NB4 (cell line): ENCODE measurements around the gene CXCL3.

Experiments used
- DNase-seq: peaks from one replicate; pipeline ENCODE4 v3.0.0; 2010; ENCODE audit warnings: low read depth
- H3K4me3 ChIP-seq: one replicate; pipeline ENCODE4 v1.5.1; 2011; ENCODE audit warnings: mild to moderate bottlenecking, low read depth, low read length, moderate library complexity
- CTCF ChIP-seq: IDR thresholded peaks from one replicate; pipeline ENCODE4 v1.5.1; 2012; ENCODE audit warnings: low read depth, low read length
- MAX ChIP-seq: IDR thresholded peaks from 2 replicates; pipeline ENCODE4 v1.6.1; 2011; ENCODE audit warnings: low read depth, low read length
- MYC ChIP-seq: IDR thresholded peaks from 2 replicates; pipeline ENCODE4 v1.6.1; 2011; ENCODE audit warnings: low read depth, low read length
- POLR2A ChIP-seq: IDR thresholded peaks from 2 replicates; pipeline ENCODE4 v1.6.1; 2011; ENCODE audit warnings: mild to moderate bottlenecking; ENCODE audit not compliant: insufficient read length; ENCODE audit errors: extremely low read depth

Gene CXCL3

GRCh38 chr4:74047152-74047551 lies 8.7 kb upstream of the CXCL3 start:
- DNase-seq: no peak
- TF ChIP-seq CTCF: no peak
- no peak for TF ChIP-seq POLR2A
- TF ChIP-seq MYC: no peak
- no peak for TF ChIP-seq MAX
- no peak overlapping the region for H3K4me3 ChIP-seq

DNA sequence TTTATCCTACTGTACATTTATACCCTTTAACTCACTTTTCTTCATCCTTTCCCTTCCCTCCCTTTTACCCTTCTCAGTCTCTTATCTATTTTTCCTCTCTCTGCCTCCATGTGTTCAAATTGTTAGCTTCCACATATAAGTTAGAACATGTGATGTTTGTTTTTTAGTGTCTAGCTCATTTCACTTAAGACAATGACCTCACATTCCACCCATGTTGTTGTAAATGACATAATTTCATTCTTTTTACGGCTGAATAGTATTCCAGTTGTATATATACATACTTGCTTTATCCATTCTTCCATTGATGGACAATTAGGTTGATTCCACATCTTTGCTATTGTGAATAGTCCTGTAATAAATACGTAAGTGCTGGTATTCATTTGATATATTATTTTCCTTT lies 7.3 kb upstream of the CXCL3 start:
- no peak overlapping the region for H3K4me3 ChIP-seq
- no peak for DNase-seq
- TF ChIP-seq MAX (no peak), MYC (no peak), POLR2A (no peak), CTCF (no peak)

GRCh38 chr4:74045247-74045646 lies 6.8 kb upstream of the CXCL3 start:
- TF ChIP-seq MYC: no peak
- no peak for TF ChIP-seq POLR2A
- TF ChIP-seq CTCF: no peak
- TF ChIP-seq MAX: no peak
- DNase-seq: no peak
- no peak overlapping the region for H3K4me3 ChIP-seq

- no peak for TF ChIP-seq POLR2A
- no peak for TF ChIP-seq CTCF
- no peak for TF ChIP-seq MAX
- no peak for TF ChIP-seq MYC
- DNase-seq: no peak
- H3K4me3 ChIP-seq: no peak overlapping the region
Measured at GRCh38 chr4:74044677-74045076, 6.2 kb upstream of the CXCL3 start.

DNA sequence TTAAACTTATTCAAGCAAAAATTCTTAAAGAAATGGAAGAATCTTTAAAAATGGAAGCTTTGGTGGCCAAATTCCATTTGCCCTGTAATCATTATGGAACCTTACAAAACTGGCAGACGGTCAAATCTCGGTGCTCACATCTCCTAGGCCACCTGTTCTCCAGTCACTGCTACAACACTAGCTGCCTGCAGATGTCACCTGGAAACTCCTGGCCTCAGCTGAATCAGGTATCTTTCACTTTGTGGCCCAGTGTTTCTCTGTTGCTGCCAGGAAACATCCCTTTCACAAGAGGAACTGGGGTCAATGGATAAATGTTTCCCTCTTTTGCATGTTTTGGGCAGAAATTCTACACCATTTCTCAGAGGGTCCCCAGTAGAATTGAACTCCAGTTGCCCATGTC lies 4.2 kb upstream of the CXCL3 start:
- no peak overlapping the region for H3K4me3 ChIP-seq
- TF ChIP-seq POLR2A (no peak), MAX (no peak), MYC (no peak), CTCF (no peak)
- no peak for DNase-seq

DNA sequence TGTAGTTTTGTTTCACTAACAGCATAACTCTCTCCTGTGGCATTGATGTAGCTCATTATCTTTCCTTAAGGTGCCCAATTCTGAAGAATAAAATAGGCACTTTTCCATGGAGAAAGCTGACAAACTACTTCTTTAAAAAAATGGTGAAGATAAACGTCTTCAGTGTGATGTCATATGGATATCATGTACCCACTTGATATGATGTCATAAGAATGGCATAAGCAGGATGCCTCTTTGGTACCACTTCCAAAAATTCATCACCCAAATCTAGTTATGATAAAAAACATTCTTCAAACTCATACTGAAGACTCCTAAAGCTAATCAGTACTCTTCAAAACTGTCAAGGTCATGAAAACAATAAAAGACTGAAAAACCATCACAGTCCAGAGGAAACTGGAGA lies 2.9 kb upstream of the CXCL3 start:
- DNase-seq: no peak
- H3K4me3 ChIP-seq: no peak overlapping the region
- TF ChIP-seq POLR2A: no peak
- TF ChIP-seq MAX: no peak
- TF ChIP-seq MYC: no peak
- no peak for TF ChIP-seq CTCF
